Activated CD8-positive, alpha-beta T cell treated with anti-CD3 and anti-CD28 coated beads, Interleukin-2, amount 10 ng/mL, durations not matched to agents 7 days and 5 days (primary cell): ENCODE data around the gene PSTPIP1. TPM values are rescaled to one million over a fixed set of nuclear protein-coding genes. Genes with fewer than 3 reads are reported as not detected.

Source experiments
- ATAC-seq: fragments of 150-1000 bp; cut with Tn5 transposase; one replicate; pipeline ENCODE4 v1.10.0; 2021; ENCODE audit warnings: moderate library complexity
- CTCF ChIA-PET: fragments of 350-600 bp; sonication (Branson Sonifier 250); formaldehyde crosslinking; loops from one replicate; lab custom pipeline; 2021; ENCODE audit warnings: antibody characterized with exemption; lab: Charles Lee
- POLR2A ChIA-PET: fragments of 350-600 bp; sonication (Branson Sonifier 250); formaldehyde crosslinking; loops from one replicate; lab custom pipeline; 2021; ENCODE audit warnings: antibody characterized with exemption; lab: Charles Lee
- DNase-seq: peaks from one replicate; pipeline ENCODE4 v3.0.0-alpha.2; 2020
- H3K27ac Mint-ChIP-seq: one replicate; pipeline ENCODE4 v1.8.0; 2021; ENCODE audit warnings: mild to moderate bottlenecking, mixed read lengths
- H3K27me3 Mint-ChIP-seq: one replicate; pipeline ENCODE4 v1.8.0; 2021; ENCODE audit warnings: low read depth, mixed read lengths
- H3K36me3 Mint-ChIP-seq: one replicate; pipeline ENCODE4 v1.8.0; 2021; ENCODE audit warnings: low read depth, mixed read lengths
- H3K4me1 Mint-ChIP-seq: one replicate; pipeline ENCODE4 v1.8.0; 2021; ENCODE audit warnings: low read depth, mixed read lengths
- H3K4me3 Mint-ChIP-seq: one replicate; pipeline ENCODE4 v1.8.0; 2021; ENCODE audit warnings: mild to moderate bottlenecking, mixed read lengths
- H3K9me3 Mint-ChIP-seq: one replicate; pipeline ENCODE4 v1.8.0; 2022; ENCODE audit warnings: mixed read lengths; ENCODE audit not compliant: insufficient read depth
- total RNA-seq, 2 experiments: library from RNA; stranded (reverse); gene quantifications; one replicate each; pipeline ENCODE4 v1.2.3, GENCODE V29; 2021

PSTPIP1 gene
- total RNA-seq, 2 experiments from 2014 or later, result 208 to 212 TPM

- ATAC-seq (no peak), DNase-seq (no peak)
- H3K27ac Mint-ChIP-seq, result no peak overlapping the region
- POLR2A ChIA-PET, result interaction anchor here (2.2 kb wide), 1 partner anchor 38 kb away, joined by 8 read pairs; the partner anchor contains the start of gene PSTPIP1
- CTCF ChIA-PET, result interaction anchor here (2.0 to 4.4 kb wide), 5 partner anchors 10 to 129 kb away, joined by 7 to 59 read pairs (median 9); no protein-coding TSS in a partner anchor
- H3K4me1 Mint-ChIP-seq, result peaks cover 30% of the 10 kb centered on the region
- H3K27me3 Mint-ChIP-seq, result no peaks in the 10 kb centered on the region
- H3K36me3 Mint-ChIP-seq, result peaks cover 82% of the 10 kb centered on the region
- H3K9me3 Mint-ChIP-seq, result no peaks in the 10 kb centered on the region
- H3K4me3 Mint-ChIP-seq, result no peak overlapping the region
Measured at GRCh38 chr15:77032647-77033416, 37.9 kb downstream of the PSTPIP1 start.

GRCh38 chr15:77033417-77033728, 38.4 kb downstream of the PSTPIP1 start:
- Mint-ChIP-seq H3K9me3 (no peaks in the 10 kb centered on the region), H3K27me3 (no peaks in the 10 kb centered on the region), H3K4me1 (peaks cover 28% of the 10 kb centered on the region), H3K36me3 (peaks cover 83% of the 10 kb centered on the region), H3K4me3 (no peak overlapping the region), H3K27ac (no peak overlapping the region)
- ChIA-PET POLR2A (no interaction called here), CTCF (interaction anchor here (2.1 kb wide), 1 partner anchor 59 kb away, joined by 7 read pairs; no protein-coding TSS in a partner anchor)
- DNase-seq, result no peak
- ATAC-seq, result no peak

- Mint-ChIP-seq H3K9me3 (no peaks in the 10 kb centered on the region), H3K27ac (peak overlapping the region; percentile 39)
Measured at GRCh38 chr15:77033729-77034671, 39.1 kb downstream of the PSTPIP1 start.

GRCh38 chr15:77034695-77035489, 40.0 kb downstream of the PSTPIP1 start:
- H3K4me3 Mint-ChIP-seq, result no peak overlapping the region
- H3K27me3 Mint-ChIP-seq, result no peaks in the 10 kb centered on the region
- peak overlapping the region; percentile 39 for H3K27ac Mint-ChIP-seq
- CTCF ChIA-PET, result interaction anchor here (0.5 to 2.1 kb wide), 4 partner anchors 11 to 61 kb away, joined by 3 to 7 read pairs (median 3); partner anchors contain the start of gene PSTPIP1
- DNase-seq (peak; percentile 21), ATAC-seq (no peak)
- H3K4me1 Mint-ChIP-seq, result peaks cover 17% of the 10 kb centered on the region
- peaks cover 77% of the 10 kb centered on the region for H3K36me3 Mint-ChIP-seq
- no peaks in the 10 kb centered on the region for H3K9me3 Mint-ChIP-seq
- POLR2A ChIA-PET, result interaction anchor here (0.6 kb wide), 1 partner anchor 41 kb away, joined by 3 read pairs; no protein-coding TSS in a partner anchor

More at GRCh38 chr15:77033729-77034671, 39.1 kb downstream of the PSTPIP1 start:
- DNase-seq (no peak), ATAC-seq (no peak)
- peaks cover 24% of the 10 kb centered on the region for H3K4me1 Mint-ChIP-seq
- ChIA-PET POLR2A (no interaction called here), CTCF (interaction anchor here (1.4 to 2.1 kb wide), 2 partner anchors 12 to 60 kb away, joined by 3 to 7 read pairs; no protein-coding TSS in a partner anchor)
- H3K27me3 Mint-ChIP-seq, result no peaks in the 10 kb centered on the region
- H3K4me3 Mint-ChIP-seq, result no peak overlapping the region
- H3K36me3 Mint-ChIP-seq, result peaks cover 81% of the 10 kb centered on the region

- Mint-ChIP-seq H3K36me3 (peaks cover 74% of the 10 kb centered on the region), H3K27ac (peak overlapping the region; percentile 64), H3K4me3 (peak overlapping the region; percentile 8), H3K9me3 (peaks cover under 1% of the 10 kb centered on the region), H3K27me3 (no peaks in the 10 kb centered on the region), H3K4me1 (peaks cover 11% of the 10 kb centered on the region)
- no peak for DNase-seq
- CTCF ChIA-PET, result interaction anchor here (0.5 to 1.4 kb wide), 3 partner anchors 11 to 40 kb away, joined by 3 read pairs; partner anchors contain the start of gene PSTPIP1
- ATAC-seq, result no peak
- POLR2A ChIA-PET, result interaction anchor here (0.6 kb wide), 1 partner anchor 41 kb away, joined by 3 read pairs; no protein-coding TSS in a partner anchor
Measured at GRCh38 chr15:77035584-77035983, 40.7 kb downstream of the PSTPIP1 start.

GRCh38 chr15:77035999-77036471, 41.1 kb downstream of the PSTPIP1 start:
- H3K4me3 Mint-ChIP-seq, result peak overlapping the region; percentile 18
- peak overlapping the region; percentile 64 for H3K27ac Mint-ChIP-seq
- CTCF ChIA-PET, result interaction anchor here (1.3 kb wide), 1 partner anchor 41 kb away, joined by 3 read pairs; the partner anchor contains the start of gene PSTPIP1
- H3K27me3 Mint-ChIP-seq, result no peaks in the 10 kb centered on the region
- peaks cover 5% of the 10 kb centered on the region for H3K9me3 Mint-ChIP-seq
- DNase-seq, result no peak
- peaks cover 78% of the 10 kb centered on the region for H3K36me3 Mint-ChIP-seq
- POLR2A ChIA-PET, result no interaction called here
- H3K4me1 Mint-ChIP-seq, result peaks cover 9% of the 10 kb centered on the region
- ATAC-seq, result no peak

GRCh38 chr15:77036537-77037387, 41.8 kb downstream of the PSTPIP1 start:
- Mint-ChIP-seq H3K36me3 (peaks cover 79% of the 10 kb centered on the region), H3K27me3 (no peaks in the 10 kb centered on the region), H3K4me3 (peak overlapping the region; percentile 45), H3K4me1 (peaks cover 1% of the 10 kb centered on the region), H3K9me3 (peaks cover 7% of the 10 kb centered on the region), H3K27ac (peak overlapping the region; percentile 80)
- no peak for ATAC-seq
- CTCF ChIA-PET, result interaction anchor here (1.3 kb wide), 1 partner anchor 42 kb away, joined by 3 read pairs; the partner anchor contains the start of gene PSTPIP1
- POLR2A ChIA-PET, result no interaction called here
- DNase-seq, result peak; percentile 18

GRCh38 chr15:77037388-77038209, 42.7 kb downstream of the PSTPIP1 start:
- H3K4me3 Mint-ChIP-seq, result peak overlapping the region; percentile 45
- ATAC-seq (peak; percentile 26), DNase-seq (peak; percentile 19)
- no peaks in the 10 kb centered on the region for H3K27me3 Mint-ChIP-seq
- no peaks in the 10 kb centered on the region for H3K4me1 Mint-ChIP-seq
- CTCF ChIA-PET, result no interaction called here
- peak overlapping the region; percentile 80 for H3K27ac Mint-ChIP-seq
- H3K9me3 Mint-ChIP-seq, result peaks cover 15% of the 10 kb centered on the region
- POLR2A ChIA-PET, result no interaction called here
- peaks cover 77% of the 10 kb centered on the region for H3K36me3 Mint-ChIP-seq

GRCh38 chr15:77038312-77039216, 43.6 kb downstream of the PSTPIP1 start:
- POLR2A ChIA-PET, result no interaction called here
- Mint-ChIP-seq H3K27me3 (no peaks in the 10 kb centered on the region), H3K4me3 (peak overlapping the region; percentile 5), H3K27ac (peak overlapping the region; percentile 60), H3K9me3 (peaks cover 15% of the 10 kb centered on the region), H3K4me1 (no peaks in the 10 kb centered on the region), H3K36me3 (peaks cover 76% of the 10 kb centered on the region)
- ATAC-seq (no peak), DNase-seq (peak; percentile 23)
- CTCF ChIA-PET, result no interaction called here
